Keratinocyte (primary cell): ENCODE results near the gene KIR2DL1. TPM values are rescaled to one million over a fixed set of nuclear protein-coding genes. Genes with fewer than 3 reads are reported as not detected.
"Not testable (repeated sequence)": the region's sequence is repeated elsewhere in the genome, so short reads cannot be mapped to it uniquely, and the experiment has no call there.

ENCODE experiments used
- DNase-seq: peaks from one replicate; pipeline ENCODE4 v3.0.0-alpha.2; 2011; ENCODE audit warnings: low read depth, missing footprints, low spot score
- FAIRE-seq: peaks from 2 replicates; lab custom pipeline; 2011; peaks lifted over from hg19 to GRCh38; lab: Jason Lieb, UNC
- H2AFZ ChIP-seq: 2 replicates; pipeline ENCODE4 v1.6.0; 2012; ENCODE audit warnings: low read length, control low read depth, inconsistent platforms; ENCODE audit not compliant: control insufficient read depth
- H3K27ac ChIP-seq: 2 replicates; pipeline ENCODE4 v1.5.1; 2011; ENCODE audit warnings: low read length; ENCODE audit not compliant: control insufficient read depth, insufficient read depth
- H3K27me3 ChIP-seq: 3 replicates; pipeline ENCODE4 v1.6.0; 2011; ENCODE audit warnings: low read length; ENCODE audit not compliant: control insufficient read depth, insufficient read depth; ENCODE audit errors: extremely low read depth
- H3K36me3 ChIP-seq, 2 experiments: 2 replicates in 1 of 2; 3 replicates in 1 of 2; pipeline ENCODE4 v1.5.1; 2011; ENCODE audit warnings: low read length in 2 of 2, mild to moderate bottlenecking in 1 of 2; ENCODE audit not compliant: control insufficient read depth in 2 of 2, insufficient read depth in 2 of 2; ENCODE audit errors: extremely low read depth in 1 of 2
- H3K4me1 ChIP-seq: 3 replicates; pipeline ENCODE4 v1.5.1; 2011; ENCODE audit warnings: low read length; ENCODE audit not compliant: control insufficient read depth, insufficient read depth; ENCODE audit errors: extremely low read depth
- H3K4me2 ChIP-seq: 3 replicates; pipeline ENCODE4 v1.6.0; 2011; ENCODE audit warnings: low read depth, low read length; ENCODE audit not compliant: control insufficient read depth, insufficient read depth; ENCODE audit errors: extremely low read depth
- H3K4me3 ChIP-seq, 3 experiments: fragments of 200-600 bp in 1 of 3; sonication (generic) in 1 of 3; 2 replicates in 2 of 3; 3 replicates in 1 of 3; pipeline ENCODE4 v1.5.1; 2011 to 2016; ENCODE audit warnings: low read length in 3 of 3, mild to moderate bottlenecking in 3 of 3, control low read depth in 2 of 3, inconsistent platforms in 1 of 3, low read depth in 1 of 3, mixed read lengths in 1 of 3, mixed run types in 1 of 3, moderate library complexity in 1 of 3; ENCODE audit not compliant: control insufficient read depth in 2 of 3, insufficient read depth in 2 of 3; ENCODE audit errors: extremely low read depth in 1 of 3
- H3K79me2 ChIP-seq: 2 replicates; pipeline ENCODE4 v1.6.0; 2012; ENCODE audit warnings: low read length; ENCODE audit not compliant: control insufficient read depth, insufficient read depth
- H3K9ac ChIP-seq: 3 replicates; pipeline ENCODE4 v1.6.0; 2011; ENCODE audit warnings: low read length; ENCODE audit not compliant: control insufficient read depth, insufficient read depth; ENCODE audit errors: extremely low read depth
- H3K9me1 ChIP-seq: 3 replicates; pipeline ENCODE4 v1.6.0; 2011; ENCODE audit warnings: low read length; ENCODE audit not compliant: control insufficient read depth, insufficient read depth; ENCODE audit errors: extremely low read depth
- H3K9me3 ChIP-seq: 2 replicates; pipeline ENCODE4 v1.5.1; 2012; ENCODE audit warnings: low read depth, low read length; ENCODE audit not compliant: control insufficient read depth
- H4K20me1 ChIP-seq: 3 replicates; pipeline ENCODE4 v1.6.0; 2011; ENCODE audit warnings: low read length; ENCODE audit not compliant: control insufficient read depth, insufficient read depth; ENCODE audit errors: extremely low read depth
- EZH2 ChIP-seq: IDR thresholded peaks from one replicate; pipeline ENCODE4 v1.6.1; 2012; ENCODE audit warnings: inconsistent platforms, mild to moderate bottlenecking, low read length, moderate library complexity
- dilution Hi-C: fragments of 300-500 bp; cut with MboI; formaldehyde crosslinking; loops from one replicate; pipeline ENCODE4 v1.7.0; 2020; ENCODE audit warnings: low sequenced_read_pairs; ENCODE audit not compliant: extremely low pct_ligation_motif_present
- polyA plus RNA-seq, 5 experiments: library from polyadenylated mRNA; depleted of rRNA in 3 of 5; stranded (reverse) in 3 of 5; stranded (forward) in 1 of 5; unstranded in 1 of 5; fragments of >200 nt; gene quantifications; 1 replicate in 1 of 5; 2 replicates in 3 of 5; 3 replicates in 1 of 5; pipeline versions ENCODE4 v1.2.1 to v1.2.3, GENCODE V29; 2011 to 2012; ENCODE audit warnings: missing spikeins in 2 of 5, low read depth in 1 of 5, low replicate concordance in 1 of 5
- TF ChIP-seq, protein P1 (sequence below), 3 experiments: IDR thresholded peaks in 1 of 3; conservative IDR thresholded peaks in 1 of 3; optimal IDR thresholded peaks in 1 of 3; 2 replicates in 2 of 3; 3 replicates in 1 of 3; pipeline versions ENCODE3 to v1.5.1; 2011; ENCODE audit warnings: low read length in 3 of 3, mild to moderate bottlenecking in 3 of 3, moderate library complexity in 2 of 3, control low read depth in 1 of 3, inconsistent platforms in 1 of 3; ENCODE audit not compliant: insufficient read depth in 2 of 3; ENCODE audit errors: extremely low read depth in 1 of 3

KIR2DL1 gene
- polyA plus RNA-seq, 1 donor (not counting 4 experiments of a cell fraction or from before 2014, with no cell fraction given): not detected

DNA sequence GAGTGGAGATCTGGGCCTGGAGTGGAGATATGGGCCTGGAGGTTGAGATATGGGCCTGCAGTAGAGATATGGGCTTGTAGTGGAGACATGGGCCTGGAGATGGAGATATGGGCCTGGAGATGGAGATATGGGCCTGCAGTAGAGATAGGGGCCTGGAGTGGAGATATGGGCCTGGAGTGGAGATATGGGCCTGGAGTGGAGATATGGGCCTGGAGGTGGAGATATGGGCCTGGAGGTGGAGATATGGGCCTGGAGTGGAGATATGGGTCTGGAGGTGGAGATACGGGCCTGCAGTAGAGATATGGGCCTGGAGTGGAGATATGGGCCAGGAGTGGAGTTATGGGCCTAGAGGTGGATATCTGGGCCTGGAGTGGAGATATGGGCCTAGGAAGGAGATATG lies 30.9 kb upstream of the KIR2DL1 start:
- H4K20me1 ChIP-seq: no peaks in the 10 kb centered on the region
- no peak overlapping the region for H2AFZ ChIP-seq
- H3K9ac ChIP-seq: no peak overlapping the region
- dilution Hi-C loops: no loop called here
- TF ChIP-seq, protein P1, sequence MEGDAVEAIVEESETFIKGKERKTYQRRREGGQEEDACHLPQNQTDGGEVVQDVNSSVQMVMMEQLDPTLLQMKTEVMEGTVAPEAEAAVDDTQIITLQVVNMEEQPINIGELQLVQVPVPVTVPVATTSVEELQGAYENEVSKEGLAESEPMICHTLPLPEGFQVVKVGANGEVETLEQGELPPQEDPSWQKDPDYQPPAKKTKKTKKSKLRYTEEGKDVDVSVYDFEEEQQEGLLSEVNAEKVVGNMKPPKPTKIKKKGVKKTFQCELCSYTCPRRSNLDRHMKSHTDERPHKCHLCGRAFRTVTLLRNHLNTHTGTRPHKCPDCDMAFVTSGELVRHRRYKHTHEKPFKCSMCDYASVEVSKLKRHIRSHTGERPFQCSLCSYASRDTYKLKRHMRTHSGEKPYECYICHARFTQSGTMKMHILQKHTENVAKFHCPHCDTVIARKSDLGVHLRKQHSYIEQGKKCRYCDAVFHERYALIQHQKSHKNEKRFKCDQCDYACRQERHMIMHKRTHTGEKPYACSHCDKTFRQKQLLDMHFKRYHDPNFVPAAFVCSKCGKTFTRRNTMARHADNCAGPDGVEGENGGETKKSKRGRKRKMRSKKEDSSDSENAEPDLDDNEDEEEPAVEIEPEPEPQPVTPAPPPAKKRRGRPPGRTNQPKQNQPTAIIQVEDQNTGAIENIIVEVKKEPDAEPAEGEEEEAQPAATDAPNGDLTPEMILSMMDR (optimal IDR thresholded peaks at IDR 0.05 in 1 of 3, IDR thresholded peaks at IDR 0.05 in 1 of 3, conservative IDR thresholded peaks at IDR 0.05 in 1 of 3; ENCODE audit: extremely low read depth in 1 of 3, insufficient read depth in 2 of 3, low read length in 3 of 3): no peak
- TF ChIP-seq EZH2: no peak
- FAIRE-seq: no peak
- no peaks in the 10 kb centered on the region for H3K27me3 ChIP-seq
- no peaks in the 10 kb centered on the region for H3K9me3 ChIP-seq
- no peak for DNase-seq
- H3K36me3 ChIP-seq: no peaks in the 10 kb centered on the region
- no peak overlapping the region for H3K4me3 ChIP-seq
- no peaks in the 10 kb centered on the region for H3K79me2 ChIP-seq
- no peaks in the 10 kb centered on the region for H3K9me1 ChIP-seq
- no peak overlapping the region for H3K27ac ChIP-seq
- no peaks in the 10 kb centered on the region for H3K4me1 ChIP-seq
- H3K4me2 ChIP-seq: no peak overlapping the region

DNA sequence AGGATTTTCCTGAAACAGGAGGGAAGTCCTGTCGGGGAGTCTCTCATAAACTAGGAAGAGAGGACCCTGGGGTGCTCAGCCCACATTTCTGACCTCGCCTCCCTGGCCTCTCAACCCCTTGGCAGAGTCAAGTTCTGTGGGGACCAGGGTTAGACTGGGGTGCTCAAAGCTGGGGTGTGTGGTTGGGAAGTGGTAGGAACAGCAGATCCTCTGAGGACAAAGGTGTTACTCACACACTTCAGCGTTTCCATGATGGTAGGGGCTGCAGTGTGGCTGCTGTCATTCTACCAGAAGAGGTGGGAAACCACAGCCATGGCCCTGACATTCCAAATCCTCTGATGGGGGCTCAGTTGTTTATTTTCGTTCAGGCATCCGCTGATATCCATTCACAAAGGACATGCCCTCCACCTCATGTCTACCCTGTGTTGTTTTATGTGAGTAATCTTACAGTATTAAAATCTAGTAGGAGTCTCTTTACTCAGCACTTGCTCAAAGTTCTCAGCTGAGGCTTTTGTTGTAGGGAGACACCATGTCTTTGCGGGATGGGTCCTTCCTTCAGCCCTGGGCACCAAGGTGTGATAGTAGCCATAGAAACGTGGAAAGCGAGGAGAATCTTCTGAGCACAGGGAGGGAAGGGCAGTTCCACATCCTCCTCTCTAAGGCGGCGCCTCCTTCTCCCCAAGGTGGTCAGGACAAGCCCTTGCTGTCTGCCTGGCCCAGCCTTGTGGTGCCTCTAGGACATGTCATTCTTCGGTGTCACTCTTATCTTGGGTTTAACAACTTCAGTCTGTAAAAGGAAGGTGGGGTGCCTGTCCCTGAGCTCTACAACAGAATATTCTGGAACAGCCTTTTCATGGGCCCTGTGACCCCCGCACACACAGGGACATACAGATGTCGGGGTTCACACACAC lies 29.8 kb upstream of the KIR2DL1 start:
- H4K20me1 ChIP-seq: no peaks in the 10 kb centered on the region
- FAIRE-seq (no peak), DNase-seq (no peak)
- H3K27me3 ChIP-seq: no peaks in the 10 kb centered on the region
- no peak overlapping the region for H2AFZ ChIP-seq
- H3K79me2 ChIP-seq: no peaks in the 10 kb centered on the region
- no peaks in the 10 kb centered on the region for H3K9me1 ChIP-seq
- no peak overlapping the region for H3K9ac ChIP-seq
- dilution Hi-C loops: no loop called here
- no peak overlapping the region for H3K4me2 ChIP-seq
- TF ChIP-seq, protein P1 (optimal IDR thresholded peaks at IDR 0.05 in 1 of 3, IDR thresholded peaks at IDR 0.05 in 1 of 3, conservative IDR thresholded peaks at IDR 0.05 in 1 of 3; ENCODE audit: extremely low read depth in 1 of 3, insufficient read depth in 2 of 3, low read length in 3 of 3): no peak
- TF ChIP-seq EZH2: no peak
- no peaks in the 10 kb centered on the region for H3K4me1 ChIP-seq
- no peak overlapping the region for H3K27ac ChIP-seq
- H3K4me3 ChIP-seq: no peak overlapping the region
- no peaks in the 10 kb centered on the region for H3K9me3 ChIP-seq
- no peaks in the 10 kb centered on the region for H3K36me3 ChIP-seq

DNA sequence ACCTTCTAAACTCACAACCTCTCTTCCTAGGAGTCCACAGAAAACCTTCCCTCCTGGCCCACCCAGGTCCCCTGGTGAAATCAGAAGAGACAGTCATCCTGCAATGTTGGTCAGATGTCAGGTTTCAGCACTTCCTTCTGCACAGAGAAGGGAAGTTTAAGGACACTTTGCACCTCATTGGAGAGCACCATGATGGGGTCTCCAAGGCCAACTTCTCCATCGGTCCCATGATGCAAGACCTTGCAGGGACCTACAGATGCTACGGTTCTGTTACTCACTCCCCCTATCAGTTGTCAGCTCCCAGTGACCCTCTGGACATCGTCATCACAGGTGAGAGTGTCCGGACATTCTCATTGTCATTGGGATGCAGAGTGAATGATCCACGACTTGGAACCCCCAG lies 27.6 kb upstream of the KIR2DL1 start:
- H3K4me2 ChIP-seq, H3K9me1 ChIP-seq, H3K9ac ChIP-seq, DNase-seq, H4K20me1 ChIP-seq, FAIRE-seq, H3K36me3 ChIP-seq, H3K27ac ChIP-seq, H3K79me2 ChIP-seq, H3K9me3 ChIP-seq, H3K4me3 ChIP-seq, H3K27me3 ChIP-seq, H2AFZ ChIP-seq, dilution Hi-C loops, H3K4me1 ChIP-seq: not testable (repeated sequence)
